ENCODE results near the gene FNDC3B.

FNDC3B gene

DNA sequence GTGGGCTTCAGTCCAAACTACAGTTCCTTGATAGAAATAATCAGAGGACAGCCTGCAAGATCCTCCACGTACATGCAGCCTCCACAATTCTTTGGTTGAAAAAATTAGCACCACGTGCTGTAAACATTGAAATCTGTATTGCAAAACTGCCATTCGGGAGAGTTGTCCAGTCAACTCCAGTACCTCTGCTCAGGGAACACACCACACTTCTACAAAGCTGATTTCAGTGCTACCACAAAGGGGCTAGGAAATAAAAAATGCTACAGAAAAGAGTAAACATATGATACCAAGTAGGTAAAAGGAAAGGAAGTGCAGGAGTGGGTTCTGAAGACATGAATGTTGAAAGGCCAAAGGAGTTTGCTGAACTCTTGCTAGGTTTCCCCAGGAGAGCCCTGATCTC is 368.5 kb downstream of the FNDC3B start:
- TF ChIP-seq, protein P1, sequence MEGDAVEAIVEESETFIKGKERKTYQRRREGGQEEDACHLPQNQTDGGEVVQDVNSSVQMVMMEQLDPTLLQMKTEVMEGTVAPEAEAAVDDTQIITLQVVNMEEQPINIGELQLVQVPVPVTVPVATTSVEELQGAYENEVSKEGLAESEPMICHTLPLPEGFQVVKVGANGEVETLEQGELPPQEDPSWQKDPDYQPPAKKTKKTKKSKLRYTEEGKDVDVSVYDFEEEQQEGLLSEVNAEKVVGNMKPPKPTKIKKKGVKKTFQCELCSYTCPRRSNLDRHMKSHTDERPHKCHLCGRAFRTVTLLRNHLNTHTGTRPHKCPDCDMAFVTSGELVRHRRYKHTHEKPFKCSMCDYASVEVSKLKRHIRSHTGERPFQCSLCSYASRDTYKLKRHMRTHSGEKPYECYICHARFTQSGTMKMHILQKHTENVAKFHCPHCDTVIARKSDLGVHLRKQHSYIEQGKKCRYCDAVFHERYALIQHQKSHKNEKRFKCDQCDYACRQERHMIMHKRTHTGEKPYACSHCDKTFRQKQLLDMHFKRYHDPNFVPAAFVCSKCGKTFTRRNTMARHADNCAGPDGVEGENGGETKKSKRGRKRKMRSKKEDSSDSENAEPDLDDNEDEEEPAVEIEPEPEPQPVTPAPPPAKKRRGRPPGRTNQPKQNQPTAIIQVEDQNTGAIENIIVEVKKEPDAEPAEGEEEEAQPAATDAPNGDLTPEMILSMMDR (IDR thresholded peaks at IDR 0.05; ENCODE audit: insufficient read depth, missing control alignments): no peak
- DNase-seq (ENCODE audit: insufficient read length, low spot score): no peak
- no peak for FAIRE-seq

DNA sequence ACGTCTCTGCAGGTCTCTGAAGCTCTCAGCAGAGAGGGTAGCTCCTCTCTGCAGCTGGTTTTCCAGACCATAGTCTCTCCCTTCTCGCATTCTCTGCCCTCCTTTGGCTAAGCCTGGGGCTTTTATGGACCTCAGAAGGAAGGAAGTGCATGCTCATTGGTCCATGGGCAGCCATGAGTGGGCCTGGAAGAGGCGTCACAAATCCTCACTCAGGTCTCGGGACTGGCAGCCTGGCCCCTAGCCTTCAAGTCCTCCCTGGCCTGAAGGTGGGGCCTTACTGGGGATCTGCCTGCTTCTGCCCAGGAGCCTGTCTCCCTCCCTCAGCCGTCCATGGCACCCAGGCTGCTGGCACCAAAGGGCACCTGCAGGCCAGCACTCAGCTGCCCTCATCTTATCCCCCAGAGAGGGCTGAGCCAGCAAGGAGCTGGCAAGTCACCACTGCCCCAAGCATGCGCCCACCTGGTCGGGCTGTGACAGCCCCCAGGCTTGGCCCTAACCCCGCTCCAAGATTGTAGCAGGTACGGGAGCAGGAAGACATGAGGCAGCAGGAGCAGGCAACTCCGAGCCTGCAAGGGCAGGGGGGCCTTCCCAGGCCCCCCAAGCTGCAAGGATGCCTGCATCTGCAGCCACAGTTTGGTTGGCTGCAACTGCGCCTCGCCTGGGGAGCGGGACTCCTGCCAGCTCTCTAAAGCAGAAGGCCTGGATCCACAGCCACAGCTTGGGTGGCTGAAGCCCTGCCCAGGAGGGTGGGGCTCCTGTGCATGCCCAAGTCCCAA is 371.5 kb downstream of the FNDC3B start:
- TF ChIP-seq, protein P1 (IDR thresholded peaks at IDR 0.05; ENCODE audit: insufficient read depth, missing control alignments): no peak
- FAIRE-seq (no peak), DNase-seq (ENCODE audit: insufficient read length, low spot score) (no peak)

DNA sequence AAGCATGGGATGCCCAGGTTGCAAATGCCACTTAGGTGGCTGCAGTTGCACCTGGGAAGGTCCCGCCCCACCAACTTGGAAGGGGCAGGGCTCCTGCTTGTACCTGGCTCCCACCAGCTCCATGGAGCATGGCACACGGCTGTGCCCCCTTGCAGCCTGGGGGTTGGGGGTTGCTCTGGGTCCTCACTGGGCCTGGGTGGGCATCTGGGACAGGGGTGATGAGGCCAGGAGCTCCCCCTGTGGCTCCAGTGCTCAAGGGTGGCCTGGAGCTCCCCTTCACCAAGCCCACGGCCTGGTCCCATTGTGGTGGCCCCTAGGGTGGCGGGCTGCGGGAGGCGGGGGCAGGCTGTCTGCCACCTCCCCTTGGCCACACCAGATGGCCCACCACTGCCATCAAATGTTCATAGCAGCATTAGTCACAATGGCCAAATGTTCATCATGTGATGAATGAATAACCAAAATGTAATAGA is 372.1 kb downstream of the FNDC3B start:
- TF ChIP-seq, protein P1 (IDR thresholded peaks at IDR 0.05; ENCODE audit: insufficient read depth, missing control alignments): no peak
- FAIRE-seq (no peak), DNase-seq (ENCODE audit: insufficient read length, low spot score) (no peak)

DNA sequence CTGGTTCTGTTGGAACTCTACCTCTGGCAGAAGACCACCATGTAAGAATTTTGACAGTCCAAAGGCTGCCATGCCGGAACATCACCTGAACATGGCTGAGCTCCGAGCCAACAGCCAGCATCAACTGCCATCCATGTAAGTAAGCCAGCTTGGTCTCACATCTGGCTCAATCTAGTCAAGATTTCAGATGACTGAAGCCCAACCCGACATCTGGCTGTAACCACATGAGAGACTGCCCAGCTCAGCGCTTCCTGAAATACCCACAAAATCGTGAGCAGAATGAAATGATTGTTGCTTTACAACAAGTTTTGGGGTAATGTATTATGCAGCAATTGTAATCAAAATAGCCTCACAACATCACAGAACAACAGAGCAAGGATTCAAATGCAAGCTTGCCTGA is 375.9 kb downstream of the FNDC3B start:
- DNase-seq (ENCODE audit: insufficient read length, low spot score) (no peak), FAIRE-seq (no peak)
- TF ChIP-seq, protein P1 (IDR thresholded peaks at IDR 0.05; ENCODE audit: insufficient read depth, missing control alignments): no peak

DNA sequence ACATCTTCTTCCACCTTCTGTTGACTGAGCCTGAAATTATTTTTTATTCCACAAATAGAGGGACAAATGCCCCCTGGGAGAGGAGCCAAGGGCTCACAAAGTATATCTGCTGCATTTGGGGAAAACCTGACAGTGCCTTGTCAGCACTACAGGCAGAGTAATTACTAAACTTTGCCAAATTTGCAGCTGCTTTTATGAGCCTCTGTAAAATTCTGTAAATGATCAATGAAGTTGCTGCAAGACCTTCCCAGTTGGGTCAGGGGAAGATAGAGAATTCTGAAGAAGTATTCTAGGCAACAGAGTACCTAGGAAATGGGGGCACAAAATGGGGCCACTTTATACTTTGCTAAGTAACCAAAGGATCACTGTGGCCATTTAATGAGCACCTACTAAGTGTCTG is 398.3 kb downstream of the FNDC3B start:
- FAIRE-seq: no peak
- TF ChIP-seq, protein P1 (IDR thresholded peaks at IDR 0.05; ENCODE audit: insufficient read depth, missing control alignments): no peak
- DNase-seq (ENCODE audit: insufficient read length, low spot score): no peak

DNA sequence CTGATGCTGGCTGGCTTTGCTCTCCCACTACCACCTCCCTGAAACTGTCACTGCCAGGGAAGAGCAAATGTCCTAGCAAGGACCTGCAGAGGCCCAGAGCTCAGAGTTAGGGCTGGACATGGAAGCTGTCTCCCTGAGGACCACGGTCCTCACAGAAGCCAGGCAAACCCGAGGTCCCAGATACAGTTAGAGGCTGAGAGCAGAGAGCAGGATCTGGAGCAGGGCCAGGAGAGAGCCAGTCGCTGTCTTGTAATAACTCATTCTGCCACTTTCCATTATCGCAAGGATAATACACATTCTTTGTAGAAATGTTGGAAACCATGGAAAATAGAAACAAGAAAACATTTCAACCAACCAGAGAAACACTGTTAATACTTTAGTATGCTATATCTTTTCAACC is 398.8 kb downstream of the FNDC3B start:
- DNase-seq (ENCODE audit: insufficient read length, low spot score) (no peak), FAIRE-seq (no peak)
- TF ChIP-seq, protein P1 (IDR thresholded peaks at IDR 0.05; ENCODE audit: insufficient read depth, missing control alignments): no peak

DNA sequence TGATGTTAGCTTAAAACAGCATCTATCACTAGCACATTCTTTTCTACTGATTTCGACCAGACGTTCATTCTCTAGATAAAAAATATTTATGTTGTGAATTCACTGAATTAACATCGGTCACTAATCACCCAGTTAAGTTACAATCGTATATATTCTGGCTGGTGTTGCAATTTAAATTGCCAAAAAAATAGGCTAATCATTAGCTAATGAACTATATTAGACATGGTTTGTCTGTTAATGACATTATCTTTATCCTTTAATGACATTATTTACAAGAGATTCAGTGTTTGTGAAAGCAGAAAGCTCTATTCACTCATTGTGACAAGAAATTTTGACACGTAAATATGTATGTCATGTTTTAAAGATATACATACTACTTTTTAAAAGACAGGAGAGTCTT is 402.2 kb downstream of the FNDC3B start:
- no peak for FAIRE-seq
- TF ChIP-seq, protein P1 (IDR thresholded peaks at IDR 0.05; ENCODE audit: insufficient read depth, missing control alignments): no peak
- no peak for DNase-seq (ENCODE audit: insufficient read length, low spot score)
